SK-N-SH (cell line): Measurements from ENCODE around the gene PKD1.

Experiments
- GABPA ChIP-seq: IDR thresholded peaks from 2 replicates; pipeline ENCODE4 v1.4.0; 2012; ENCODE audit warnings: low read depth, mild to moderate bottlenecking
- POLR2AphosphoS5 ChIP-seq: IDR thresholded peaks from 2 replicates; pipeline ENCODE4 v1.6.1; 2012; ENCODE audit warnings: low read depth, low read length
- SMC3 ChIP-seq: IDR thresholded peaks from 2 replicates; pipeline ENCODE4 v1.6.1; 2012; ENCODE audit warnings: low read depth, low read length, improper control_type of control experiment
- TF ChIP-seq, protein P1 (sequence below): fragments of 200-600 bp; sonication (generic); IDR thresholded peaks from 2 replicates; pipeline ENCODE4 v1.6.1; 2017; ENCODE audit warnings: antibody characterized with exemption, mild to moderate bottlenecking, moderate library complexity

DNA sequence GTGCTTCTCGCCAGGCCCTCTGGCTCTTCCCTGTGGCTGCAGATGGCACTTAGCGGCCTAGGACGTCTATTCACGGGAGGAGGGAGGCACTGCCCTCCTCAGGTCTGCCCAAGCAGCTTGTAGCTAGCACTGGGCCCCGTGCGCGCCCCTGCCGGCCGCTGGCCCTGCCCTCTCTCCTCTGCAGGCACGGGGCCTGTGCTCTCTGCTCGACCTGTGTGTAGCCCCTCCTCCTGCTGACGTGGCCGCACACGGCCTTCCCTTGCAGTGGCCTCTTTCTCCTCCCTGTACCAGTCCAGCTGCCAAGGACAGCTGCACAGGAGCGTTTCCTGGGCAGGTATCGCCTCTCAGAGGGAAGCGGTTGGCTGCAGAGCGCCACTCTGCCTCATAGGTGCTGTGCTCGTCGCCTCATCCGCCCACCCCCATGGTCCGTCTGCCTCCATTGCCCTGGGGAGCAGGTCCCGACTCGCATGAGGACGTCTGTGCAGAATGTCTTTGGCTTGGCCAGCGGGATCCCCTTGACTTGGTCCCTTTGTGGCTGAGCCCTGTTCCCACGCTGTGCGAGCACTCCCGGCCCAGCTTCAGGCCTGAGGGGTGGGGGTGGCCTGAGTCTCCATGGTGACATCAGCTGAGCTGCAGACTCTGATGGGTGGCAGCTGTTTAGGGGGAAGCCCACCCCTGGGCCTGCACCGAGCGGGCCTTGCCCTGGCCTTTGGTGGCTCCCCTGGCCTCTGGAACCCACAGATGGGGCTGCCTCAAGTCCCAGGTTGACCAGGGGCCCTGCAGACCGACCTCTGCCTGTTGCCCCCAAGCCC is 53.3 kb downstream of the PKD1 start:
- TF ChIP-seq SMC3 (no peak), GABPA (no peak), POLR2AphosphoS5 (no peak)
- TF ChIP-seq, protein P1, sequence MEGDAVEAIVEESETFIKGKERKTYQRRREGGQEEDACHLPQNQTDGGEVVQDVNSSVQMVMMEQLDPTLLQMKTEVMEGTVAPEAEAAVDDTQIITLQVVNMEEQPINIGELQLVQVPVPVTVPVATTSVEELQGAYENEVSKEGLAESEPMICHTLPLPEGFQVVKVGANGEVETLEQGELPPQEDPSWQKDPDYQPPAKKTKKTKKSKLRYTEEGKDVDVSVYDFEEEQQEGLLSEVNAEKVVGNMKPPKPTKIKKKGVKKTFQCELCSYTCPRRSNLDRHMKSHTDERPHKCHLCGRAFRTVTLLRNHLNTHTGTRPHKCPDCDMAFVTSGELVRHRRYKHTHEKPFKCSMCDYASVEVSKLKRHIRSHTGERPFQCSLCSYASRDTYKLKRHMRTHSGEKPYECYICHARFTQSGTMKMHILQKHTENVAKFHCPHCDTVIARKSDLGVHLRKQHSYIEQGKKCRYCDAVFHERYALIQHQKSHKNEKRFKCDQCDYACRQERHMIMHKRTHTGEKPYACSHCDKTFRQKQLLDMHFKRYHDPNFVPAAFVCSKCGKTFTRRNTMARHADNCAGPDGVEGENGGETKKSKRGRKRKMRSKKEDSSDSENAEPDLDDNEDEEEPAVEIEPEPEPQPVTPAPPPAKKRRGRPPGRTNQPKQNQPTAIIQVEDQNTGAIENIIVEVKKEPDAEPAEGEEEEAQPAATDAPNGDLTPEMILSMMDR = no peak
